ENCODE results near the gene FOXB1.

The FOXB1 gene

DNA sequence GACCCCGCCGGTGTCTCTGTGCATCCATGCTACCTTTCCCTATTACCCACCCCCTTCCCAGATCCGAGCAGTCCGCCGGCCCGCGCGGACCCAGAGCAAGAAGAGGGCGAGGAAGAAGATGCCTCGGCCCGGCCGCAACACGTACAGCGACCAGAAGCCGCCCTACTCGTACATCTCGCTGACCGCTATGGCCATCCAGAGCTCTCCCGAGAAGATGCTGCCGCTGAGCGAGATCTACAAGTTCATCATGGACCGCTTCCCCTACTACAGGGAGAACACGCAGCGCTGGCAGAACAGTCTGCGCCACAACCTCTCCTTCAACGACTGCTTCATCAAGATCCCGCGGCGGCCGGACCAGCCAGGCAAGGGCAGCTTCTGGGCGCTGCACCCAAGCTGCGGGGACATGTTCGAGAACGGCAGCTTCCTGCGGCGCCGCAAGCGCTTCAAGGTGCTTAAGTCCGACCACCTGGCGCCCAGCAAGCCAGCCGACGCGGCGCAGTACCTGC, 788 bp downstream of the FOXB1 start:
- TF ChIP-seq, protein P1, sequence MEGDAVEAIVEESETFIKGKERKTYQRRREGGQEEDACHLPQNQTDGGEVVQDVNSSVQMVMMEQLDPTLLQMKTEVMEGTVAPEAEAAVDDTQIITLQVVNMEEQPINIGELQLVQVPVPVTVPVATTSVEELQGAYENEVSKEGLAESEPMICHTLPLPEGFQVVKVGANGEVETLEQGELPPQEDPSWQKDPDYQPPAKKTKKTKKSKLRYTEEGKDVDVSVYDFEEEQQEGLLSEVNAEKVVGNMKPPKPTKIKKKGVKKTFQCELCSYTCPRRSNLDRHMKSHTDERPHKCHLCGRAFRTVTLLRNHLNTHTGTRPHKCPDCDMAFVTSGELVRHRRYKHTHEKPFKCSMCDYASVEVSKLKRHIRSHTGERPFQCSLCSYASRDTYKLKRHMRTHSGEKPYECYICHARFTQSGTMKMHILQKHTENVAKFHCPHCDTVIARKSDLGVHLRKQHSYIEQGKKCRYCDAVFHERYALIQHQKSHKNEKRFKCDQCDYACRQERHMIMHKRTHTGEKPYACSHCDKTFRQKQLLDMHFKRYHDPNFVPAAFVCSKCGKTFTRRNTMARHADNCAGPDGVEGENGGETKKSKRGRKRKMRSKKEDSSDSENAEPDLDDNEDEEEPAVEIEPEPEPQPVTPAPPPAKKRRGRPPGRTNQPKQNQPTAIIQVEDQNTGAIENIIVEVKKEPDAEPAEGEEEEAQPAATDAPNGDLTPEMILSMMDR (IDR thresholded peaks at IDR 0.05; ENCODE audit: low read depth, low read length): no peak
- no peak overlapping the region for H3K4me3 ChIP-seq (ENCODE audit: low read depth, low read length)

DNA sequence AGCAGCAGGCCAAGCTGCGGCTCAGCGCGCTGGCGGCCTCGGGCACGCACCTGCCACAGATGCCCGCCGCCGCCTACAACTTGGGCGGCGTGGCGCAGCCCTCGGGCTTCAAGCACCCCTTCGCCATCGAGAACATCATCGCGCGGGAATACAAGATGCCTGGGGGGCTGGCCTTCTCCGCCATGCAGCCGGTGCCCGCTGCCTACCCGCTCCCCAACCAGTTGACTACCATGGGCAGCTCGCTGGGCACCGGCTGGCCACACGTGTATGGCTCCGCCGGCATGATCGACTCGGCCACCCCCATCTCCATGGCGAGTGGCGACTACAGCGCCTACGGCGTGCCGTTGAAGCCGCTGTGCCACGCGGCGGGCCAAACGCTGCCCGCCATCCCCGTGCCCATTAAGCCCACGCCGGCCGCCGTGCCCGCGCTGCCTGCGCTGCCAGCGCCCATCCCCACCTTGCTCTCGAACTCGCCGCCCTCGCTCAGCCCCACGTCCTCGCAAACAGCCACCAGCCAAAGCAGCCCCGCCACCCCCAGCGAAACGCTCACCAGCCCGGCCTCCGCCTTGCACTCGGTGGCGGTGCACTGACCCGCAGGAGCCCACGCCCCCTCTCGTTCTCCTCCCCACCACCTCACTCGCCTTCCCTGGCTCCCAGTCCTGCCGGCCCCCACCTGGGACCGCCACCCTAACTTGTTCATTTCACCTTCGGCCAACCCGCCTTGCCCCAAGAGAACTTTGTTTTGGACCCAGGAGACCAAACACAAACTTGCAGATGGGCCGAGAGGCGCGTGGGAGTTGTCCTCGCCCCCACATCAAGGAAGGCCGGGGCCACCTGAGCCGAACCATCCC, 1.5 kb downstream of the FOXB1 start:
- H3K4me3 ChIP-seq (ENCODE audit: low read depth, low read length): peak overlapping the region; percentile 56
- TF ChIP-seq, protein P1 (IDR thresholded peaks at IDR 0.05; ENCODE audit: low read depth, low read length): no peak

DNA sequence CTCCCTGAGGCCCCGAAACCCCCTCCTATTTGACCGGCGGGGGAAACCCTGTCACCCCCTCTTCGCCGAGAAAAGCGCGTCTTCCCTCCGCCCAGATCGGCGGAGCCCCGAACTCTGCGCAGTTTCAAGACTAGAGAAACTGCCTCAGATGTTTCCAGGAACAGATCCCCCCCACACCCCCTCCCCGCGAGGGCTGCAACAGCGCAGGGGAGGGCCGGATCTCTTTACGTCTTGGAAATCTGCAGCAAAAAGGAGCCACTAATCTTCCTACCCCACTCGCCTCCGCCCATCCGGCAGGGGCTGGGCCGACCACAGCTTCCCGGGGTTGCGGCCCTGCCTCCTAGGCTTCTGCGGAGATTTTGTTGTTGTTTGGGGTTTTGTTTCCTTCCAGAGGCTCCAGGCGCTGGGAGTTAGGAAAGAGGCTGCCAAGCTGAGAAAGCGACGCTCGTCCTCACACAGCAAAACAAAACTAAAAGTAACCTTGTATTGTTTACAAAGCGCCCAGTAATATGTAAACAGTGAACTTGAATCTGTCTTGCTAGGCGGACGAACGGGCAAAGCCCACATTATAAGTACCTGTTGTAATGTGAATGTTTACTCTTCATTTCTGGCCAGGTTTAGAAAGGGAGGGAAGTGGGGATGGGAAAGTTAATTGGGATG, 2.2 kb downstream of the FOXB1 start:
- H3K4me3 ChIP-seq (ENCODE audit: low read depth, low read length): peak overlapping the region; percentile 56
- TF ChIP-seq, protein P1 (IDR thresholded peaks at IDR 0.05; ENCODE audit: low read depth, low read length): no peak

- H3K4me3 ChIP-seq (ENCODE audit: low read depth, low read length): peak overlapping the region; percentile 56
- TF ChIP-seq, protein P1 (IDR thresholded peaks at IDR 0.05; ENCODE audit: low read depth, low read length): no peak
These were observed 2.8 kb downstream of the FOXB1 start for GRCh38 chr15:60006873-60007272.

GRCh38 chr15:60009124-60009960, 5.2 kb downstream of the FOXB1 start:
- H3K4me3 ChIP-seq (ENCODE audit: low read depth, low read length): no peak overlapping the region
- TF ChIP-seq, protein P1 (IDR thresholded peaks at IDR 0.05; ENCODE audit: low read depth, low read length): no peak

GRCh38 chr15:60009980-60010732, 6.0 kb downstream of the FOXB1 start:
- no peak overlapping the region for H3K4me3 ChIP-seq (ENCODE audit: low read depth, low read length)

More at GRCh38 chr15:60009980-60010732, 6.0 kb downstream of the FOXB1 start:
- TF ChIP-seq, protein P1 (IDR thresholded peaks at IDR 0.05; ENCODE audit: low read depth, low read length): no peak

All from WI38 (cell line).